Globus pallidus (tissue), 1 donor: ENCODE data around the gene AQP1.

Source experiments
- DNase-seq: peaks from one replicate; pipeline ENCODE4 v3.0.0-alpha.2; 2015; ENCODE audit warnings: low spot score

AQP1 gene

GRCh38 chr7:30884881-30885280 lies 26.8 kb upstream of the AQP1 start:
- no peak for DNase-seq

- no peak for DNase-seq
Observed at GRCh38 chr7:30886608-30887011, 25.0 kb upstream of the AQP1 start.

- DNase-seq: no peak
Observed at GRCh38 chr7:30887464-30887872, 24.2 kb upstream of the AQP1 start.

- no peak for DNase-seq
Observed at GRCh38 chr7:30888747-30889146, 22.9 kb upstream of the AQP1 start.

- no peak for DNase-seq
Observed at GRCh38 chr7:30890226-30890625, 21.4 kb upstream of the AQP1 start.

GRCh38 chr7:30893357-30893756 lies 18.3 kb upstream of the AQP1 start:
- DNase-seq: peak; percentile 21

- no peak for DNase-seq
Observed at GRCh38 chr7:30894009-30894408, 17.6 kb upstream of the AQP1 start.

GRCh38 chr7:30894866-30895605 lies 16.6 kb upstream of the AQP1 start:
- no peak for DNase-seq

- DNase-seq: no peak
Observed at GRCh38 chr7:30896036-30896435, 15.6 kb upstream of the AQP1 start.

- no peak for DNase-seq
Observed at GRCh38 chr7:30896783-30897637, 14.6 kb upstream of the AQP1 start.

- no peak for DNase-seq
Observed at GRCh38 chr7:30897770-30898169, 13.9 kb upstream of the AQP1 start.

GRCh38 chr7:30898411-30898810 lies 13.2 kb upstream of the AQP1 start:
- DNase-seq: peak; percentile 36

GRCh38 chr7:30899066-30899465 lies 12.6 kb upstream of the AQP1 start:
- DNase-seq: no peak

GRCh38 chr7:30899630-30900029 lies 12.0 kb upstream of the AQP1 start:
- no peak for DNase-seq

GRCh38 chr7:30900053-30900452 lies 11.6 kb upstream of the AQP1 start:
- DNase-seq: no peak

GRCh38 chr7:30900803-30901362 lies 10.8 kb upstream of the AQP1 start:
- DNase-seq: no peak

- DNase-seq: no peak
Observed at GRCh38 chr7:30901856-30902255, 9.8 kb upstream of the AQP1 start.

- no peak for DNase-seq
Observed at GRCh38 chr7:30902466-30902865, 9.2 kb upstream of the AQP1 start.

- DNase-seq: no peak
Observed at GRCh38 chr7:30903146-30903545, 8.5 kb upstream of the AQP1 start.

GRCh38 chr7:30904561-30904960 lies 7.1 kb upstream of the AQP1 start:
- DNase-seq: no peak

GRCh38 chr7:30905078-30906012 lies 6.3 kb upstream of the AQP1 start:
- no peak for DNase-seq

GRCh38 chr7:30906014-30906413 lies 5.6 kb upstream of the AQP1 start:
- no peak for DNase-seq
